ENCODE results near the gene PDIA2.
"Not testable (repeated sequence)": the region's sequence is repeated elsewhere in the genome, so short reads cannot be mapped to it uniquely, and the experiment has no call there.

The PDIA2 gene

GRCh38 chr16:334164-334832, 51.3 kb downstream of the PDIA2 start:
- not testable (repeated sequence) for DNase-seq

GRCh38 chr16:334861-335632, 52.1 kb downstream of the PDIA2 start:
- DNase-seq = not testable (repeated sequence)

GRCh38 chr16:336269-336668, 53.3 kb downstream of the PDIA2 start:
- no peak for DNase-seq

Data from activated CD4-positive, alpha-beta T cell treated with anti-CD3 and anti-CD28 coated beads for 4 hours (primary cell).